OCI-LY1 (cell line): ENCODE measurements around the gene EML6.

Source experiments
- EZH2 ChIP-seq: fragments of 200-600 bp; sonication (generic), shearing (Covaris generic); IDR thresholded peaks from 2 replicates; pipeline ENCODE4 v1.8.0; 2017; ENCODE audit warnings: borderline replicate concordance, mixed run types, mild to moderate bottlenecking, antibody characterized with exemption, low read length, moderate library complexity, mixed read lengths
- TF ChIP-seq, protein P1 (sequence below): fragments of 200-600 bp; sonication (generic), shearing (Covaris generic); IDR thresholded peaks from 2 replicates; pipeline ENCODE4 v1.5.1; 2017; ENCODE audit warnings: mild to moderate bottlenecking, antibody characterized with exemption, low read length, moderate library complexity, mixed read lengths

- TF ChIP-seq, protein P1, sequence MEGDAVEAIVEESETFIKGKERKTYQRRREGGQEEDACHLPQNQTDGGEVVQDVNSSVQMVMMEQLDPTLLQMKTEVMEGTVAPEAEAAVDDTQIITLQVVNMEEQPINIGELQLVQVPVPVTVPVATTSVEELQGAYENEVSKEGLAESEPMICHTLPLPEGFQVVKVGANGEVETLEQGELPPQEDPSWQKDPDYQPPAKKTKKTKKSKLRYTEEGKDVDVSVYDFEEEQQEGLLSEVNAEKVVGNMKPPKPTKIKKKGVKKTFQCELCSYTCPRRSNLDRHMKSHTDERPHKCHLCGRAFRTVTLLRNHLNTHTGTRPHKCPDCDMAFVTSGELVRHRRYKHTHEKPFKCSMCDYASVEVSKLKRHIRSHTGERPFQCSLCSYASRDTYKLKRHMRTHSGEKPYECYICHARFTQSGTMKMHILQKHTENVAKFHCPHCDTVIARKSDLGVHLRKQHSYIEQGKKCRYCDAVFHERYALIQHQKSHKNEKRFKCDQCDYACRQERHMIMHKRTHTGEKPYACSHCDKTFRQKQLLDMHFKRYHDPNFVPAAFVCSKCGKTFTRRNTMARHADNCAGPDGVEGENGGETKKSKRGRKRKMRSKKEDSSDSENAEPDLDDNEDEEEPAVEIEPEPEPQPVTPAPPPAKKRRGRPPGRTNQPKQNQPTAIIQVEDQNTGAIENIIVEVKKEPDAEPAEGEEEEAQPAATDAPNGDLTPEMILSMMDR = no peak
- TF ChIP-seq EZH2 = no peak
Observed at GRCh38 chr2:54772531-54772930, 49.1 kb downstream of the EML6 start.
